OCI-LY1 (cell line): ENCODE data around the gene CREB3L1.

Experiments
- H2AFZ ChIP-seq: fragments of 200-600 bp; sonication (generic), shearing (Covaris generic); 2 replicates; pipeline ENCODE4 v1.6.0; 2014; ENCODE audit warnings: antibody characterized with exemption, mild to moderate bottlenecking, low read length
- H3F3A ChIP-seq: fragments of 200-600 bp; sonication (generic), shearing (Covaris generic); 2 replicates; pipeline ENCODE4 v1.6.0; 2014; ENCODE audit warnings: mild to moderate bottlenecking, antibody characterized with exemption, low read length, moderate library complexity; ENCODE audit not compliant: insufficient read depth
- H3K27ac ChIP-seq: fragments of 200-600 bp; sonication (generic); 2 replicates; pipeline ENCODE4 v1.5.1; 2014; ENCODE audit warnings: low read length, mixed run types, mild to moderate bottlenecking, low read depth; ENCODE audit not compliant: poor library complexity, severe bottlenecking
- H3K27me3 ChIP-seq: fragments of 200-600 bp; sonication (generic); 2 replicates; pipeline ENCODE4 v1.6.0; 2014; ENCODE audit warnings: antibody characterized with exemption, mild to moderate bottlenecking, low read length, moderate library complexity; ENCODE audit not compliant: insufficient read depth
- H3K36me3 ChIP-seq: fragments of 200-600 bp; sonication (generic); 2 replicates; pipeline ENCODE4 v1.6.1; 2014; ENCODE audit warnings: mild to moderate bottlenecking, antibody characterized with exemption, low read length, moderate library complexity, mixed read lengths; ENCODE audit not compliant: insufficient read depth
- H3K4me1 ChIP-seq: fragments of 200-600 bp; sonication (generic); 2 replicates; pipeline ENCODE4 v1.5.1; 2014; ENCODE audit warnings: mild to moderate bottlenecking, low read length, moderate library complexity; ENCODE audit not compliant: insufficient read depth, severe bottlenecking
- H3K4me2 ChIP-seq: fragments of 200-600 bp; sonication (generic), shearing (Covaris generic); 2 replicates; pipeline ENCODE4 v1.6.1; 2014; ENCODE audit warnings: low read length
- H3K4me3 ChIP-seq: fragments of 200-600 bp; sonication (generic); 2 replicates; pipeline ENCODE4 v1.5.1; 2014; ENCODE audit warnings: low read length, low read depth, mild to moderate bottlenecking, mixed read lengths; ENCODE audit not compliant: poor library complexity, severe bottlenecking
- H3K79me2 ChIP-seq: fragments of 200-600 bp; shearing (Covaris generic); 2 replicates; pipeline ENCODE4 v1.6.1; 2016; ENCODE audit warnings: mixed run types, low read length, mixed read lengths; ENCODE audit not compliant: insufficient read depth
- H3K9ac ChIP-seq: fragments of 200-600 bp; sonication (generic), shearing (Covaris generic); 2 replicates; pipeline ENCODE4 v1.6.1; 2014; ENCODE audit warnings: mild to moderate bottlenecking, low read length, mixed read lengths
- H3K9me2 ChIP-seq: fragments of 200-600 bp; sonication (generic), shearing (Covaris generic); 2 replicates; pipeline ENCODE4 v1.6.1; 2014; ENCODE audit warnings: low read depth, mild to moderate bottlenecking, low read length, mixed read lengths
- H3K9me3 ChIP-seq: fragments of 200-600 bp; shearing (Covaris generic); 2 replicates; pipeline ENCODE4 v1.6.1; 2014; ENCODE audit warnings: low read length, mixed read lengths
- H4K20me1 ChIP-seq: fragments of 200-600 bp; sonication (generic), shearing (Covaris generic); 2 replicates; pipeline ENCODE4 v1.6.0; 2016; ENCODE audit warnings: mild to moderate bottlenecking, low read length; ENCODE audit not compliant: insufficient read depth
- EZH2 ChIP-seq: fragments of 200-600 bp; sonication (generic), shearing (Covaris generic); IDR thresholded peaks from 2 replicates; pipeline ENCODE4 v1.8.0; 2017; ENCODE audit warnings: borderline replicate concordance, mixed run types, mild to moderate bottlenecking, antibody characterized with exemption, low read length, moderate library complexity, mixed read lengths
- TF ChIP-seq, protein P1 (sequence below): fragments of 200-600 bp; sonication (generic), shearing (Covaris generic); IDR thresholded peaks from 2 replicates; pipeline ENCODE4 v1.5.1; 2017; ENCODE audit warnings: mild to moderate bottlenecking, antibody characterized with exemption, low read length, moderate library complexity, mixed read lengths

Gene CREB3L1

GRCh38 chr11:46290598-46291309 is 13.3 kb downstream of the CREB3L1 start:
- no peak overlapping the region for H2AFZ ChIP-seq
- H3K9me2 ChIP-seq, result no peaks in the 10 kb centered on the region
- no peak overlapping the region for H3K4me3 ChIP-seq
- H3K79me2 ChIP-seq, result no peaks in the 10 kb centered on the region
- H3K9ac ChIP-seq, result no peak overlapping the region
- TF ChIP-seq, protein P1, sequence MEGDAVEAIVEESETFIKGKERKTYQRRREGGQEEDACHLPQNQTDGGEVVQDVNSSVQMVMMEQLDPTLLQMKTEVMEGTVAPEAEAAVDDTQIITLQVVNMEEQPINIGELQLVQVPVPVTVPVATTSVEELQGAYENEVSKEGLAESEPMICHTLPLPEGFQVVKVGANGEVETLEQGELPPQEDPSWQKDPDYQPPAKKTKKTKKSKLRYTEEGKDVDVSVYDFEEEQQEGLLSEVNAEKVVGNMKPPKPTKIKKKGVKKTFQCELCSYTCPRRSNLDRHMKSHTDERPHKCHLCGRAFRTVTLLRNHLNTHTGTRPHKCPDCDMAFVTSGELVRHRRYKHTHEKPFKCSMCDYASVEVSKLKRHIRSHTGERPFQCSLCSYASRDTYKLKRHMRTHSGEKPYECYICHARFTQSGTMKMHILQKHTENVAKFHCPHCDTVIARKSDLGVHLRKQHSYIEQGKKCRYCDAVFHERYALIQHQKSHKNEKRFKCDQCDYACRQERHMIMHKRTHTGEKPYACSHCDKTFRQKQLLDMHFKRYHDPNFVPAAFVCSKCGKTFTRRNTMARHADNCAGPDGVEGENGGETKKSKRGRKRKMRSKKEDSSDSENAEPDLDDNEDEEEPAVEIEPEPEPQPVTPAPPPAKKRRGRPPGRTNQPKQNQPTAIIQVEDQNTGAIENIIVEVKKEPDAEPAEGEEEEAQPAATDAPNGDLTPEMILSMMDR, result no peak
- TF ChIP-seq EZH2, result no peak
- peaks cover 5% of the 10 kb centered on the region for H3K4me1 ChIP-seq
- no peaks in the 10 kb centered on the region for H3K36me3 ChIP-seq
- H3K4me2 ChIP-seq, result no peak overlapping the region
- peaks cover 6% of the 10 kb centered on the region; the same call in 1 of the 2 replicates for H3K27me3 ChIP-seq
- H3K27ac ChIP-seq, result no peak overlapping the region
- no peaks in the 10 kb centered on the region for H4K20me1 ChIP-seq
- no peaks in the 10 kb centered on the region for H3F3A ChIP-seq
- H3K9me3 ChIP-seq, result no peaks in the 10 kb centered on the region

- no peak overlapping the region for H3K9ac ChIP-seq
- no peak for TF ChIP-seq EZH2
- TF ChIP-seq, protein P1, result no peak
- no peaks in the 10 kb centered on the region for H3K36me3 ChIP-seq
- H3K9me2 ChIP-seq, result no peaks in the 10 kb centered on the region
- peaks cover 10% of the 10 kb centered on the region for H3K4me1 ChIP-seq
- no peaks in the 10 kb centered on the region for H3K79me2 ChIP-seq
- H3K4me2 ChIP-seq, result no peak overlapping the region
- H3K9me3 ChIP-seq, result no peaks in the 10 kb centered on the region
- H3K27me3 ChIP-seq, result peaks cover 6% of the 10 kb centered on the region; the same call in 1 of the 2 replicates
- no peak overlapping the region for H3K4me3 ChIP-seq
- H3F3A ChIP-seq, result no peaks in the 10 kb centered on the region
- H2AFZ ChIP-seq, result no peak overlapping the region
- no peak overlapping the region for H3K27ac ChIP-seq
- no peaks in the 10 kb centered on the region for H4K20me1 ChIP-seq
Observed at GRCh38 chr11:46291441-46292150, 14.1 kb downstream of the CREB3L1 start.

- Histone ChIP-seq H3K79me2 (no peaks in the 10 kb centered on the region), H3K4me1 (peaks cover 10% of the 10 kb centered on the region), H3K4me2 (no peak overlapping the region), H3K9ac (no peak overlapping the region), H3F3A (no peaks in the 10 kb centered on the region), H3K4me3 (no peak overlapping the region), H2AFZ (no peak overlapping the region), H3K36me3 (no peaks in the 10 kb centered on the region), H3K27ac (no peak overlapping the region), H3K9me3 (no peaks in the 10 kb centered on the region), H3K9me2 (no peaks in the 10 kb centered on the region), H3K27me3 (no peaks in the 10 kb centered on the region), H4K20me1 (no peaks in the 10 kb centered on the region)
- TF ChIP-seq, protein P1, result no peak
- TF ChIP-seq EZH2, result no peak
Observed at GRCh38 chr11:46293066-46293465, 15.6 kb downstream of the CREB3L1 start.
